ENCODE data around the gene ZNF106. TPM values are rescaled to one million over a fixed set of nuclear protein-coding genes. Genes with fewer than 3 reads are reported as not detected.
A peak's percentile ranks its signal among the peaks of the same experiment; 100 is the strongest.

Gene ZNF106
- total and polyA plus RNA-seq, 2 experiments from 2014 or later = 35.7 to 43.8 TPM

GRCh38 chr15:42419369-42419768 is 71.6 kb downstream of the ZNF106 start:
- H2AFZ ChIP-seq = no peak overlapping the region
- peaks cover 59% of the 10 kb centered on the region for H3K36me3 ChIP-seq (ENCODE audit: low read depth)
- no peaks in the 10 kb centered on the region for H3K9me2 ChIP-seq (ENCODE audit: insufficient read depth)
- H3K4me3 ChIP-seq = no peak overlapping the region
- 87 to 88% methylated on average over 7 of the region's 7 CpGs for WGBS, 2 experiments (ENCODE audit: low coverage in 1 of 2, low lambda C conversion rate in 2 of 2, missing lambda C conversion rate in 2 of 2)
- no peak overlapping the region for H3K4me2 ChIP-seq (ENCODE audit: unreplicated experiment)
- TF ChIP-seq EZH2 (IDR thresholded peaks at IDR 0.05; ENCODE audit: insufficient read depth, poor library complexity, severe bottlenecking) = no peak
- TF ChIP-seq EZH2phosphoT487 (IDR thresholded peaks at IDR 0.05; ENCODE audit: insufficient read depth, low read depth) = no peak
- 0 out of 2 replicates have a peak, but pooled peaks cover 7% of the 10 kb centered on the region for H3F3A ChIP-seq (ENCODE audit: insufficient read depth)
- no peaks in the 10 kb centered on the region for H3K27me3 ChIP-seq (replicated peaks; ENCODE audit: insufficient read depth)
- no peaks in the 10 kb centered on the region for H3K79me2 ChIP-seq (ENCODE audit: insufficient read depth)
- in situ Hi-C loops (cut with MboI) = no loop called here
- H4K20me1 ChIP-seq (ENCODE audit: insufficient read depth) = no peaks in the 10 kb centered on the region
- no peaks in the 10 kb centered on the region for H3K4me1 ChIP-seq (ENCODE audit: insufficient read depth)
- no peaks in the 10 kb centered on the region for H3K9me3 ChIP-seq (ENCODE audit: low read depth)
- no peak overlapping the region for H3K27ac ChIP-seq
- H3K9ac ChIP-seq = no peak overlapping the region
- no peak for DNase-seq

- Histone ChIP-seq H3K27ac (no peak overlapping the region), H3K9ac (no peak overlapping the region), H3K9me3 (ENCODE audit: low read depth) (no peaks in the 10 kb centered on the region), H3K9me2 (ENCODE audit: insufficient read depth) (no peaks in the 10 kb centered on the region), H3K4me1 (ENCODE audit: insufficient read depth) (no peaks in the 10 kb centered on the region), H3K79me2 (ENCODE audit: insufficient read depth) (no peaks in the 10 kb centered on the region), H4K20me1 (ENCODE audit: insufficient read depth) (no peaks in the 10 kb centered on the region), H3K4me2 (ENCODE audit: unreplicated experiment) (no peak overlapping the region), H2AFZ (no peak overlapping the region), H3F3A (ENCODE audit: insufficient read depth) (0 out of 2 replicates have a peak, but pooled peaks cover 8% of the 10 kb centered on the region), H3K36me3 (ENCODE audit: low read depth) (peaks cover 30% of the 10 kb centered on the region), H3K4me3 (no peak overlapping the region), H3K27me3 (replicated peaks; ENCODE audit: insufficient read depth) (no peaks in the 10 kb centered on the region)
- peak; percentile 12 for DNase-seq
- in situ Hi-C loops (cut with MboI) = no loop called here
- WGBS, 2 experiments (ENCODE audit: low coverage in 1 of 2, low lambda C conversion rate in 2 of 2, missing lambda C conversion rate in 2 of 2) = 51 to 57% methylated on average over 2 of the region's 2 CpGs
- TF ChIP-seq EZH2 (IDR thresholded peaks at IDR 0.05; ENCODE audit: insufficient read depth, poor library complexity, severe bottlenecking) = no peak
- no peak for TF ChIP-seq EZH2phosphoT487 (IDR thresholded peaks at IDR 0.05; ENCODE audit: insufficient read depth, low read depth)
These were observed 77.0 kb downstream of the ZNF106 start for GRCh38 chr15:42413920-42414319.

GRCh38 chr15:42411884-42412283 is 79.1 kb downstream of the ZNF106 start:
- Histone ChIP-seq H3K4me2 (ENCODE audit: unreplicated experiment) (no peak overlapping the region), H3K9ac (no peak overlapping the region), H3K4me1 (ENCODE audit: insufficient read depth) (no peaks in the 10 kb centered on the region), H3K79me2 (ENCODE audit: insufficient read depth) (no peaks in the 10 kb centered on the region), H3K9me3 (ENCODE audit: low read depth) (no peaks in the 10 kb centered on the region), H2AFZ (no peak overlapping the region), H3K27ac (no peak overlapping the region), H3K9me2 (ENCODE audit: insufficient read depth) (no peaks in the 10 kb centered on the region), H3K4me3 (no peak overlapping the region), H3K27me3 (replicated peaks; ENCODE audit: insufficient read depth) (no peaks in the 10 kb centered on the region), H3F3A (ENCODE audit: insufficient read depth) (0 out of 2 replicates have a peak, but pooled peaks cover 8% of the 10 kb centered on the region), H3K36me3 (ENCODE audit: low read depth) (peaks cover 20% of the 10 kb centered on the region), H4K20me1 (ENCODE audit: insufficient read depth) (no peaks in the 10 kb centered on the region)
- in situ Hi-C loops (cut with MboI) = no loop called here
- 95 to 97% methylated on average over 7 of the region's 7 CpGs for WGBS, 2 experiments (ENCODE audit: low coverage in 1 of 2, low lambda C conversion rate in 2 of 2, missing lambda C conversion rate in 2 of 2)
- no peak for DNase-seq
- TF ChIP-seq EZH2phosphoT487 (IDR thresholded peaks at IDR 0.05; ENCODE audit: insufficient read depth, low read depth) = no peak
- TF ChIP-seq EZH2 (IDR thresholded peaks at IDR 0.05; ENCODE audit: insufficient read depth, poor library complexity, severe bottlenecking) = no peak

GRCh38 chr15:42409011-42409410 is 81.9 kb downstream of the ZNF106 start:
- in situ Hi-C loops (cut with MboI) = no loop called here
- Histone ChIP-seq H4K20me1 (ENCODE audit: insufficient read depth) (no peaks in the 10 kb centered on the region), H3K9me3 (ENCODE audit: low read depth) (no peaks in the 10 kb centered on the region), H3K4me1 (ENCODE audit: insufficient read depth) (no peaks in the 10 kb centered on the region), H2AFZ (no peak overlapping the region), H3K4me3 (no peak overlapping the region), H3K4me2 (ENCODE audit: unreplicated experiment) (no peak overlapping the region), H3K27ac (no peak overlapping the region), H3K27me3 (replicated peaks; ENCODE audit: insufficient read depth) (no peaks in the 10 kb centered on the region), H3K9me2 (ENCODE audit: insufficient read depth) (no peaks in the 10 kb centered on the region), H3F3A (ENCODE audit: insufficient read depth) (no peaks in the 10 kb centered on the region), H3K36me3 (ENCODE audit: low read depth) (peaks cover 10% of the 10 kb centered on the region; the same call in 1 of the 2 replicates), H3K79me2 (ENCODE audit: insufficient read depth) (no peaks in the 10 kb centered on the region), H3K9ac (no peak overlapping the region)
- WGBS, 2 experiments (ENCODE audit: low coverage in 1 of 2, low lambda C conversion rate in 2 of 2, missing lambda C conversion rate in 2 of 2) = 81 to 84% methylated on average over 5 to 9 of the region's 9 CpGs
- no peak for TF ChIP-seq EZH2 (IDR thresholded peaks at IDR 0.05; ENCODE audit: insufficient read depth, poor library complexity, severe bottlenecking)
- no peak for TF ChIP-seq EZH2phosphoT487 (IDR thresholded peaks at IDR 0.05; ENCODE audit: insufficient read depth, low read depth)
- DNase-seq = no peak

DNA sequence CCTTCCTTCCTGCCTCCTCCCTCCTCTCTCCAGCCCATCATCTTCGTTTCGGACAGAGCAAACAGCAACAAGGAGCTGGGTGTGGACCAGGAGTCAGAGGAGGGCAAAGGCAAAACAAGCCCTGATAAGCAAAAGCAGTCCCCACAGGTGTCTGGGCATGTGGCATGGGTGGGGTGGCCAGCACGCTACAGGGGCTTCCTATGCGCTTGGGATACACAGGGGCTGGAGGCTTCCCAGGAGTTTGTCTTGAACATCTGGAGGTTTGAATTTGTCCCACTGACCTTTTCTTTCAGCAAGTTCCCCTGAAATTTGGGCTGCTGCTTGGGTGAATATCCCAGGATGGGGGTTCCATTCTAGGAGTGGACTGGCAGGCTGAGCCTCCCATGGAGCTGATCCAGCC is 82.8 kb downstream of the ZNF106 start:
- Histone ChIP-seq H3K9ac (no peak overlapping the region), H3K9me2 (ENCODE audit: insufficient read depth) (no peaks in the 10 kb centered on the region), H3K36me3 (ENCODE audit: low read depth) (peaks cover 10% of the 10 kb centered on the region; the same call in 1 of the 2 replicates), H3K4me3 (no peak overlapping the region), H3K79me2 (ENCODE audit: insufficient read depth) (no peaks in the 10 kb centered on the region), H3K27me3 (replicated peaks; ENCODE audit: insufficient read depth) (no peaks in the 10 kb centered on the region), H3K4me2 (ENCODE audit: unreplicated experiment) (no peak overlapping the region), H2AFZ (no peak overlapping the region), H3K27ac (no peak overlapping the region), H3F3A (ENCODE audit: insufficient read depth) (no peaks in the 10 kb centered on the region), H3K4me1 (ENCODE audit: insufficient read depth) (no peaks in the 10 kb centered on the region), H3K9me3 (ENCODE audit: low read depth) (no peaks in the 10 kb centered on the region), H4K20me1 (ENCODE audit: insufficient read depth) (no peaks in the 10 kb centered on the region)
- TF ChIP-seq EZH2 (IDR thresholded peaks at IDR 0.05; ENCODE audit: insufficient read depth, poor library complexity, severe bottlenecking) (no peak), EZH2phosphoT487 (IDR thresholded peaks at IDR 0.05; ENCODE audit: insufficient read depth, low read depth) (no peak)
- in situ Hi-C loops (cut with MboI) = no loop called here
- WGBS, 2 experiments (ENCODE audit: low coverage in 1 of 2, low lambda C conversion rate in 2 of 2, missing lambda C conversion rate in 2 of 2) = 81 to 93% methylated on average over 4 of the region's 4 CpGs
- no peak for DNase-seq

Measured in GM23248 (cell line).